Mesendoderm (in vitro differentiated cells): Measurements from ENCODE around the gene MYCBP.

Experiments
- DNase-seq: peaks from one replicate; pipeline ENCODE4 v3.0.0; 2013
- H2AK5ac ChIP-seq: 2 replicates; pipeline ENCODE4 v1.6.1; 2013; ENCODE audit warnings: low read length, inconsistent platforms
- H2BK120ac ChIP-seq: 2 replicates; pipeline ENCODE4 v1.6.1; 2013; ENCODE audit warnings: low read depth, mild to moderate bottlenecking, low read length, moderate library complexity, mixed read lengths
- H2BK15ac ChIP-seq: replicated peaks from 2 replicates; pipeline ENCODE4 v1.6.1; 2013; ENCODE audit warnings: low read depth, mild to moderate bottlenecking, moderate library complexity
- H2BK5ac ChIP-seq: 2 replicates; pipeline ENCODE4 v1.6.1; 2013; ENCODE audit warnings: low read length, inconsistent platforms
- H3K18ac ChIP-seq: 2 replicates; pipeline ENCODE4 v1.6.1; 2013; ENCODE audit warnings: mild to moderate bottlenecking, low read length, mixed read lengths
- H3K23ac ChIP-seq: one replicate; pipeline ENCODE4 v1.6.1; 2013; ENCODE audit warnings: low read length
- H3K27ac ChIP-seq: 2 replicates; pipeline ENCODE4 v1.5.1; 2013; ENCODE audit warnings: low read depth, mild to moderate bottlenecking, inconsistent platforms, low read length, moderate library complexity
- H3K27me3 ChIP-seq: 2 replicates; pipeline ENCODE4 v1.6.1; 2013; ENCODE audit warnings: low read length, control low read depth, mild to moderate bottlenecking, inconsistent platforms; ENCODE audit not compliant: insufficient read depth, poor library complexity
- H3K36me3 ChIP-seq: 2 replicates; pipeline ENCODE4 v1.6.1; 2013; ENCODE audit warnings: low read length, inconsistent platforms; ENCODE audit not compliant: control insufficient read depth, insufficient read depth
- H3K4ac ChIP-seq: one replicate; pipeline ENCODE4 v1.6.1; 2013; ENCODE audit warnings: low read depth, mild to moderate bottlenecking, low read length, moderate library complexity
- H3K4me1 ChIP-seq: 2 replicates; pipeline ENCODE4 v1.6.1; 2013; ENCODE audit warnings: low read depth, low read length, inconsistent platforms; ENCODE audit not compliant: control insufficient read depth
- H3K4me2 ChIP-seq: 2 replicates; pipeline ENCODE4 v1.6.1; 2013; ENCODE audit warnings: low read length
- H3K4me3 ChIP-seq: 2 replicates; pipeline ENCODE4 v1.5.1; 2013; ENCODE audit warnings: mild to moderate bottlenecking, low read length
- H3K56ac ChIP-seq: one replicate; pipeline ENCODE4 v1.6.1; 2013; ENCODE audit warnings: low read length
- H3K79me1 ChIP-seq: 2 replicates; pipeline ENCODE4 v1.6.1; 2013; ENCODE audit warnings: low read length, inconsistent platforms
- H3K79me2 ChIP-seq: 2 replicates; pipeline ENCODE4 v1.6.1; 2013; ENCODE audit warnings: mild to moderate bottlenecking, low read length; ENCODE audit not compliant: control insufficient read depth, insufficient read depth
- H3K9ac ChIP-seq: 2 replicates; pipeline ENCODE4 v1.6.1; 2013; ENCODE audit warnings: low read length, inconsistent platforms
- H4K5ac ChIP-seq: one replicate; pipeline ENCODE4 v1.6.1; 2013; ENCODE audit warnings: low read length
- H4K8ac ChIP-seq: one replicate; pipeline ENCODE4 v1.6.1; 2013; ENCODE audit warnings: low read depth, mild to moderate bottlenecking, control low read depth, low read length, moderate library complexity
- WGBS: extraction: QIAGEN DNeasy Blood & Tissue Kit; methylation state at CpG from one replicate; pipeline ENCODE4 v1.1.7; 2013; ENCODE audit warnings: low lambda C conversion rate, missing lambda C conversion rate; ENCODE audit not compliant: insufficient coverage; ENCODE audit errors: extremely low coverage; 5-methylcytosine and 5-hydroxymethylcytosine counted together

MYCBP gene

DNA sequence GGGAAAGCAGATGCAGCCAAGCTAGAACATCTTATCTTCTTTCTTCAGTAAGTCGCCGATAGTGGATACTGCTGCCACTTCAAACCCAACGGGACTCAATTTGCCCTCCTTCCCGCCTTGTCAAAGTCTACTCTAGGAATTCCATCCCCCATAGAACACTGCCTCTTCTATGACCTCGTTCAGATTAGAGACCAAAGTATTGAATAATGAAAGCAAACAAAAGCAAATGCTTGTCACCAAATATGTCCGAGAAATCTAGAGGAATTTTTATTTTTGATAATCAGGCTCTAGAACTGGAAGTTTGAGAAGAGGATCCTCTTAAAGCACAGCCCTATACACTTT lies 12.7 kb downstream of the MYCBP start:
- no peak overlapping the region for H2BK5ac ChIP-seq
- H3K23ac ChIP-seq = no peak overlapping the region
- H2BK15ac ChIP-seq = no peak overlapping the region
- peak overlapping the region; percentile 94 for H3K4me3 ChIP-seq
- H3K18ac ChIP-seq = no peak overlapping the region
- peak overlapping the region; percentile 95 for H3K56ac ChIP-seq
- no peak overlapping the region for H2AK5ac ChIP-seq
- H3K79me1 ChIP-seq = peaks cover 6% of the 10 kb centered on the region
- H4K8ac ChIP-seq = no peak overlapping the region
- no peak overlapping the region for H2BK120ac ChIP-seq
- no CpG with 5 or more reads among the region's 6 CpGs for WGBS
- H3K79me2 ChIP-seq = peaks cover 2% of the 10 kb centered on the region
- H3K4me1 ChIP-seq = no peaks in the 10 kb centered on the region
- H3K27ac ChIP-seq = no peak overlapping the region
- no peak overlapping the region for H4K5ac ChIP-seq
- peak overlapping the region; percentile 94 for H3K9ac ChIP-seq
- H3K4me2 ChIP-seq = peak overlapping the region; percentile 100
- no peaks in the 10 kb centered on the region for H3K27me3 ChIP-seq
- no peak overlapping the region for H3K4ac ChIP-seq
- peaks cover 2% of the 10 kb centered on the region for H3K36me3 ChIP-seq
- no peak for DNase-seq

GRCh38 chr1:38859561-38860453 lies 13.3 kb downstream of the MYCBP start, which contains the start of gene RRAGC:
RRAGC (minus strand) TSS chr1:38859772; CDS start chr1:38859646, 126 bp downstream.
- Histone ChIP-seq H3K27ac (peak within 1 kb of the TSS; percentile 29), H3K36me3 (peaks cover 2% of the 10 kb centered on the region), H2BK5ac (no peak within 1 kb of the TSS), H2BK120ac (no peak within 1 kb of the TSS), H4K5ac (no peak within 1 kb of the TSS), H3K79me1 (peaks cover 6% of the 10 kb centered on the region), H3K23ac (peak within 1 kb of the TSS; percentile 24), H2AK5ac (no peak within 1 kb of the TSS), H3K4me2 (peak within 1 kb of the TSS; percentile 100), H2BK15ac (no peak within 1 kb of the TSS), H3K4ac (no peak within 1 kb of the TSS), H3K4me1 (no peaks in the 10 kb centered on the region), H3K9ac (peak within 1 kb of the TSS; percentile 94), H3K79me2 (peaks cover 2% of the 10 kb centered on the region), H3K56ac (peak within 1 kb of the TSS; percentile 95), H3K27me3 (no peaks in the 10 kb centered on the region), H3K18ac (peak within 1 kb of the TSS; percentile 18), H4K8ac (no peak within 1 kb of the TSS), H3K4me3 (peak within 1 kb of the TSS; percentile 94)
- DNase-seq = peak; percentile 99
- WGBS = no CpG with 5 or more reads among the region's 70 CpGs

DNA sequence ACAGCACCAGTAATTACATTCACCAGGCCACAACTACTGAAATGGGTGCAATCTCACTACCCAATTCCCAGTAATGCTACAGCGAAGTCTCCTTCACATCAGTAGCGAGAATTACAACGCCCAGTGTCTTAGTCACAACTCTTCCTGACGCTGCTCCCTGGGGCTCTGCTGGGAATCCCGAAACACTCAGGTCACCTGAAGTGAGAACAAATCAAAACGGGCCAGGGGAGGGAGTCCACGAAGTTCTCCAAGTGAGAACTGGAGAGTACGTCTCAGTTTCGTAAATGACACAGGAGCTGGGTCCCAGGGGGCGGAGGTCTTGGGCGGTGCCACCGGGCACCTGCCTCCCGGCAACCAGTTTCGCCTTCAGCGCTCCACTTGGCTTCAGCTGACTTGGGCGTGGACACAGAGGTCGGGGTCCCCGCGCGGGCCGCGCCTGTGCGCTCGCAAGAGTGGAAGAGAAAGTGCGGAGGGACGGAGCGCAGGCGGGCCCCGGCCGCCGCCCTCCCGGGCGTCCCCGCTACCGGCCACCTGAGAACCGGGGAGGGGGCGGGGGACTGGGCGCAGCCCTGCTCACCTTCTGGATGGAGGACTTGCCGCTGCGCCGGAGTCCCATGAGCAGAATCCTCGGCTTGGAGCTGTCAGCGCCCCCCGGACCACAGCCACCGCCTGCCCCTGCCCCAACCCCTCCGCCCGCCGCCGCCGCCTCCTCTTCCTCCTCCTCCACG lies 14.2 kb downstream of the MYCBP start:
- DNase-seq = peak; percentile 51
- Histone ChIP-seq H3K4me1 (no peaks in the 10 kb centered on the region), H2BK5ac (no peak overlapping the region), H3K56ac (peak overlapping the region; percentile 91), H4K5ac (no peak overlapping the region), H3K4me3 (peak overlapping the region; percentile 76), H3K79me2 (peaks cover 2% of the 10 kb centered on the region), H3K36me3 (peaks cover 2% of the 10 kb centered on the region), H3K4me2 (peak overlapping the region; percentile 69), H3K18ac (peak overlapping the region; percentile 18), H2BK15ac (no peak overlapping the region), H3K27me3 (no peaks in the 10 kb centered on the region), H4K8ac (no peak overlapping the region), H3K23ac (no peak overlapping the region), H3K79me1 (peaks cover 6% of the 10 kb centered on the region), H3K9ac (peak overlapping the region; percentile 52), H2AK5ac (no peak overlapping the region), H3K27ac (peak overlapping the region; percentile 29), H2BK120ac (no peak overlapping the region), H3K4ac (no peak overlapping the region)
- WGBS = no CpG with 5 or more reads among the region's 51 CpGs

DNA sequence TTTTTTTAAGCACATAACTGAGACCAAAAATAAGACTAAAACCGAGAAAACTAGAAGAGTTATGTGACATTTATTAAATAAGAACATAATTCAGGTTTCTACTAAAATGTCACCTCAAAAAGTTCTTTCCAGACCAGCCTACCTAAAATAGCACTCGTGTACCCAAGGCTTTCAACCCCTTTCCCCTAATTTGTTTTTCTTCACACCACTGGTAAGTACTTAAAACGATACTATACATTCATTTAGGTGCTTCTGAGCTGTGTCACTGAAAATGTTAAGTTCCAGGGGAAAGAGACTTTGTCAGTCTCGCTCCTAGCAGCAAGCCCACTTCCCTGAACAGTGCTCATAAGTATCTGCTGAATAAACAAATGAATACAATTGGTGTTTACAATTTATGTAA lies 20.4 kb downstream of the MYCBP start:
- Histone ChIP-seq H3K4me1 (no peaks in the 10 kb centered on the region), H4K8ac (no peak overlapping the region), H2BK15ac (no peak overlapping the region), H4K5ac (no peak overlapping the region), H3K56ac (no peak overlapping the region), H3K79me2 (no peaks in the 10 kb centered on the region), H3K4ac (no peak overlapping the region), H3K23ac (no peak overlapping the region), H3K36me3 (peaks cover 4% of the 10 kb centered on the region), H3K9ac (no peak overlapping the region), H2BK5ac (no peak overlapping the region), H3K27ac (no peak overlapping the region), H2BK120ac (no peak overlapping the region), H3K4me3 (no peak overlapping the region), H3K79me1 (peaks cover 3% of the 10 kb centered on the region), H3K4me2 (no peak overlapping the region), H2AK5ac (no peak overlapping the region), H3K18ac (no peak overlapping the region), H3K27me3 (no peaks in the 10 kb centered on the region)
- WGBS = no CpG with 5 or more reads among the region's 4 CpGs
- DNase-seq = no peak

- Histone ChIP-seq H3K23ac (no peak overlapping the region), H3K4me1 (no peaks in the 10 kb centered on the region), H4K8ac (no peak overlapping the region), H4K5ac (no peak overlapping the region), H3K4me2 (no peak overlapping the region), H3K27ac (no peak overlapping the region), H3K79me1 (no peaks in the 10 kb centered on the region), H3K9ac (no peak overlapping the region), H3K4ac (no peak overlapping the region), H3K79me2 (no peaks in the 10 kb centered on the region), H3K18ac (no peak overlapping the region), H2BK15ac (no peak overlapping the region), H3K56ac (no peak overlapping the region), H2BK120ac (no peak overlapping the region), H2BK5ac (no peak overlapping the region), H2AK5ac (no peak overlapping the region), H3K4me3 (no peak overlapping the region), H3K36me3 (peaks cover 2% of the 10 kb centered on the region), H3K27me3 (no peaks in the 10 kb centered on the region)
- no peak for DNase-seq
- no CpG with 5 or more reads among the region's 1 CpG for WGBS
These were observed 25.1 kb downstream of the MYCBP start for GRCh38 chr1:38848071-38848470.
